HG03558 (cell line): ENCODE data around the gene MEPCE.
"Not testable (repeated sequence)": the region's sequence is repeated elsewhere in the genome, so short reads cannot be mapped to it uniquely, and the experiment has no call there.

Experiments
- ATAC-seq: cut with Tn5 transposase; IDR thresholded peaks from one replicate; pipeline ENCODE4 v1.9.1; 2021; ENCODE audit warnings: moderate number of reproducible peaks; ENCODE audit not compliant: unreplicated experiment; ENCODE audit errors: extremely low read depth

MEPCE gene

GRCh38 chr7:100453854-100454253 lies 24.2 kb downstream of the MEPCE start:
- ATAC-seq, result not testable (repeated sequence)

GRCh38 chr7:100455206-100455605 lies 25.6 kb downstream of the MEPCE start:
- ATAC-seq, result no peak

GRCh38 chr7:100456562-100456961 lies 26.9 kb downstream of the MEPCE start:
- ATAC-seq, result no peak

DNA sequence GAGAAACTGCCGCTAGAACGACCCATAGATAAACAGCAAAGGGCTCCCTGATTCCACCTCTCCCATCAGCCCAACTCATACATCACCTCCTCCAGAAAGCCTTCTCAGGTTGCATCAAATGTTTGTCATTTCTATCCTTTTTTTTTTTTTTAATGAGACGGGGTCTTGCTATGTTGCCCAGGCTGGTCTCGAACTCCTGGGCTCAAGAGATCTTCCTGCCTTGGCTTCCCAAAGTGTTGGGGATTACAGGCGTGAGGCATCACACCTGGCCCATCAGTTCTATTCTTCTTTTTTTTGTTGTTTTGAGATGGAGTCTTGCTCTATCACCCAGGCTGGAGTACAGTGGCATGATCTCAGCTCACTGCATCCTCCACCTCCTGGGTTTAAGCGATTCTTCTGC lies 27.4 kb downstream of the MEPCE start:
- ATAC-seq, result no peak

DNA sequence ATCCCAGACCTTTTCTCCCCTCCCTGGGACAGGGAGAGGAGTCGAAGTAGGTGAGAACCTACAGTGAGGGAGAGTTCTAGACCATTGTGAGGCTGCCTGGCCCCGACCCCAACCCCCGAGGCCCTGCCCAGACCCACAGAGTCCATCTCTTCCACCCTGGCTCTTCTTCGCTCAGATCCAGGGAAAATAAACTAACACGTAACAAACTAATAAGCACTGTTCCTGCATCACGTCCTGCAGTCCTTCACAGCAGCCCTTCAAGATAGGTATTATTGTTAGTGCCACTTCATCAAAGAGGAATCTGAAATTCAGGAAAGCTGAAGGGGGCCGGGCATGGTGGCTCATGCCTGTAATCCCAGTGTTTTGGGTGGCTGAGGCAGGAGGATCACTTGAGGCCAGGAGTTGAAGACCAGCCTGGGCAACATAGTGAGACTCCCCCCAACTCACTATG lies 34.6 kb downstream of the MEPCE start, which contains the start of gene SPACDR:
TSS of gene SPACDR (minus strand) at position 51 of the 451 bp plus-strand sequence. CDS start 235 bp downstream, outside the sequence.
- ATAC-seq, result no peak

- no peak for ATAC-seq
These were observed 35.2 kb downstream of the MEPCE start for GRCh38 chr7:100464791-100465190.

DNA sequence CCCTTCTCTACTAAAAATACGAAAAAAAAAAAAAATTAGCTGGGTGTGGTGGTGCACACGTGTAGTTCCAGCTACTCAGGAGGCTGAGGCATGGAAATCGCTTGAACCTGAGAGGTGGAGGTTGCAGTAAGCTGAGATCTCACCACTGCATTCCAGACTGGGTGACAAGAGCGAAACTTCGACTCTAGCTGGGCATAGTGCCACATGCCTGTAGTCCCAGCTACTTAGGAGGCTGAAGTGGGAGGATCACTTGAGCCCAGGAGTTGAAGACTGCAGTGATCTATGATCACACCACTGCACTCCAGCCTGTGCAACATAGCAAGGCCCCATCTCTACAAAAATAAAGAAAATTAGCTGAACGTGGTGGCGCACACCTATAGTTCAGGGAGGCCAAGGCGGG lies 35.7 kb downstream of the MEPCE start:
- no peak for ATAC-seq

- no peak for ATAC-seq
These were observed 36.2 kb downstream of the MEPCE start for GRCh38 chr7:100465702-100466311.

GRCh38 chr7:100466653-100467605 lies 37.3 kb downstream of the MEPCE start:
- no peak for ATAC-seq

GRCh38 chr7:100467638-100468373 lies 38.2 kb downstream of the MEPCE start:
- ATAC-seq, result no peak

DNA sequence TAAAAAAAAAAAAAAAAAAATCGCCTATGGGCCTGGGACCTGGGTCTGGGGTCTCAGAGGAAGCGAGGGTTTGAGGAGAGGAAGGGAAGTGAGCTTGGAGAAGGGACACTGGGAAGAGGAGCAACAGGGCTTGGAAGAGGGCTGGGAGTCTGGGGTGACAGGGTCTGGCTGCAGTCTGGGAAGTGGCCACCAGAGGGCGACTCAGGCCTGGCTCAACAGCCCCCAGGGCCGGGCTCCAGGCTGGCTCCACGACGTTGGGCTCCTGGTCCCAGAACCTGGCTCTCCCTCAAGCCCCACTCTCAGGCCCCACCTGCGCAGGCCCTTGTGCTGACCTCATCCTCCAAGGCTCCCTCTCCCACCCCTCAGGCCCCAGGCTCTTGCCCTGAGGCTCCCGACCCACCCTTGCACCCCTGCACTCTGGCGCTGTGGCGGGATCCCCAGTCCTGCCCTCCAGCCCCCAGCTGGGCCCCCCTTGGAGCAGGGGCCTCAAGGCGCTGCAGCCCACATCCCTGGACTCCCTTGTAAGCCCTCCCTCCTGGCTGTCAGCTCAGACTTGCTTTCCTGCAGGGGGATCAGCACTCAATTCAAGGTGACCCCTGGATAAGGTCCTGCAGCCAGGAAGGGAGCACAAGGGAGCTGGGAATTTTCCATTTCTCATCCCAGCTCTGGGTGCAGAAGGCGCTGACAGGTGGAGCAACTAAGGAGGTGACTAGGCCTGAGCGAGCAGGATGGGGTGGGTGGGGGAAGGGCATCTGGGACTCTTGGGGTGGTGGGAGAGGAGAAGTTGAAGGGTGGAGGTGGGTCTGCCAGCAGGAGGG lies 39.8 kb downstream of the MEPCE start:
- no peak for ATAC-seq

DNA sequence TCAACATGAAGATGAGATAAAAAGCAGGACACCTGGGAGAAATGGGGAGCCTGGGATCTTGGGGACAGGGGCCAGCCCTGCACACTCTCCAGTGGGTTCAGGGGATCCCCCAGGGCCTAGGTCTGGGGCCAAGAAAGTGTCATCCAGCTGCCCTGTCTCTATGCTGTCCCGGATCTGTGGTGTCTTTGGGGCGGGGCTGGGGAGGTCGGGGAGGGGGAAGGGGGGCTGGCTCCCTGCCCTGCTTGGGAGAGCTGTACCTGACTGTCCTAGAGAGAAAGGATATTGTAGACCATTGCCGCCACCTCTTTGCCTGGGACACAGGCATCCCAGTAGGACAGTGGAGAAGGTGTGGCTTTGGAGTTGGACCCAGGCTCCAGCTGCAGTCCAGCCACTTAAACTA lies 41.4 kb downstream of the MEPCE start:
- no peak for ATAC-seq

DNA sequence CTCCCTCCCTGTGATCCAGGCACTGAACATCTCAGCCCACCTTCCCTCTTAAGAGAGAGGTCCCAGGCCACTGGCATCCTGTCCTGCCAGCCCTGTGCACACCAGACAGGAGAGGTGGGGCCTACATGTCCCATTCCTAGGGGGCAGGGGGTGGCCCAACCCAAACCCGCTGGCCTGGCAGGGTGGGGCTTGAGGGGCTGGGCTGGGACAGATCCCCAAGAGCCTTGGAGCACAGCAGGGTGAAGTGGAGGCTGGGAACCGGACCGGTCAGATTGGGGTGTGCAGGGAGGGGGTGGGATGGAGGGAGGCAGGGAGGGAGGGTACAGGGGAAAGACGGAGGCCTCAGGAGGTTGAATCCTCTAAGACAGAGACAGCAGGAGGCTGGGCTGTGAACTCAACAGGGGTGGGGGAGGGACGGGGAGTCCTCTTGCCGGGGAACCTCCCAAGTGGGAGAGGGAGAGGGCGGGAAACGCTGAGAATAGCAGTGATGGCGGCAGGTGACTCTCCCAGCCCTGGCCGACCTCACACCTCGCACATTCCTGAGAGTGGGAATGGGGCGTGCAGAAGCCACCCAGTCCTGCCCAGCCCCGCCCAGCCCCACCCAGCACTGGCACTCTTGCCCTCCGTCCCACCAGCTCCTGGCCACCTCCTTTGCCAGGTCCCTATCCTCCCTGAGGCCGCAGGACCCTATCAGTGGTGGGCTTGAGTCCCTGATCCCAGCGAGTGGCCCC lies 42.7 kb downstream of the MEPCE start:
- no peak for ATAC-seq

- ATAC-seq, result no peak
These were observed 43.3 kb downstream of the MEPCE start for GRCh38 chr7:100472854-100473499.

- ATAC-seq, result no peak
These were observed 45.9 kb downstream of the MEPCE start for GRCh38 chr7:100475549-100475948.

- no peak for ATAC-seq
These were observed 46.6 kb downstream of the MEPCE start for GRCh38 chr7:100476101-100476780.

GRCh38 chr7:100476903-100477870 lies 47.6 kb downstream of the MEPCE start:
- ATAC-seq, result no peak
